Measurements from ENCODE around the gene PITPNM3.

DNA sequence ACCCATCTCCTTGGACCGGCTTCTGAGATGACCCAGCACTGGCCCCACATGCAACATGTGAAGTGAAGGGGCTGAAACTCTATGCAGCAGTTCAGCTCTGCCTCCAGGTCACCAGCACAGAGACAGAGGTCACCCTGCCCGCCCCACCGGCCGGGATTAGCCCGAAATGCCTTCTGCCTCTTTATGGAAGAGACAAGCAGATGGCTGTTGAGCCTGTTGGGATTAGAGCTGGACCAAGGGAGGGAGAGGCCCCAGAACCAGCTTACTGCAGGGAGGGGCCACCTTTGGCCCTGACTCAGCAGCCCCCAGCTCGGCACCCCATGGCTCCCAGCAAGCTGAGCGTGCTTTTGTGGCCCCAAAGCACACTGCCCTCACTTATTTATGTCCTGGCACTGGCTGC is 127.1 kb downstream of the PITPNM3 start:
- TF ChIP-seq, protein P1, sequence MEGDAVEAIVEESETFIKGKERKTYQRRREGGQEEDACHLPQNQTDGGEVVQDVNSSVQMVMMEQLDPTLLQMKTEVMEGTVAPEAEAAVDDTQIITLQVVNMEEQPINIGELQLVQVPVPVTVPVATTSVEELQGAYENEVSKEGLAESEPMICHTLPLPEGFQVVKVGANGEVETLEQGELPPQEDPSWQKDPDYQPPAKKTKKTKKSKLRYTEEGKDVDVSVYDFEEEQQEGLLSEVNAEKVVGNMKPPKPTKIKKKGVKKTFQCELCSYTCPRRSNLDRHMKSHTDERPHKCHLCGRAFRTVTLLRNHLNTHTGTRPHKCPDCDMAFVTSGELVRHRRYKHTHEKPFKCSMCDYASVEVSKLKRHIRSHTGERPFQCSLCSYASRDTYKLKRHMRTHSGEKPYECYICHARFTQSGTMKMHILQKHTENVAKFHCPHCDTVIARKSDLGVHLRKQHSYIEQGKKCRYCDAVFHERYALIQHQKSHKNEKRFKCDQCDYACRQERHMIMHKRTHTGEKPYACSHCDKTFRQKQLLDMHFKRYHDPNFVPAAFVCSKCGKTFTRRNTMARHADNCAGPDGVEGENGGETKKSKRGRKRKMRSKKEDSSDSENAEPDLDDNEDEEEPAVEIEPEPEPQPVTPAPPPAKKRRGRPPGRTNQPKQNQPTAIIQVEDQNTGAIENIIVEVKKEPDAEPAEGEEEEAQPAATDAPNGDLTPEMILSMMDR (IDR thresholded peaks at IDR 0.05; ENCODE audit: poor library complexity): no peak
- TF ChIP-seq EZH2 (IDR thresholded peaks at IDR 0.05; ENCODE audit: borderline replicate concordance): no peak

All from hepatocyte (in vitro differentiated cells).